Stromal cell of bone marrow (primary cell): Measurements from ENCODE around the gene PROK2.

Experiments
- DNase-seq: peaks from one replicate; pipeline ENCODE4 v3.0.0-alpha.2; 2012; ENCODE audit warnings: low read depth

The PROK2 gene

GRCh38 chr3:71786551-71786950, 1.6 kb upstream of the PROK2 start:
- DNase-seq: no peak

GRCh38 chr3:71786217-71786549, 1.2 kb upstream of the PROK2 start:
- DNase-seq: no peak

GRCh38 chr3:71785532-71786216, 726 bp upstream of the PROK2 start:
- DNase-seq: no peak

- DNase-seq: no peak
These were observed 591 bp downstream of the PROK2 start for GRCh38 chr3:71784201-71784913.

GRCh38 chr3:71783152-71783551, 1.8 kb downstream of the PROK2 start:
- DNase-seq: no peak

- no peak for DNase-seq
These were observed 4.5 kb downstream of the PROK2 start for GRCh38 chr3:71780430-71780829.

- DNase-seq: no peak
These were observed 5.1 kb downstream of the PROK2 start for GRCh38 chr3:71779674-71780377.

- no peak for DNase-seq
These were observed 6.6 kb downstream of the PROK2 start for GRCh38 chr3:71778353-71778752.

- DNase-seq: no peak
These were observed 8.4 kb downstream of the PROK2 start for GRCh38 chr3:71776538-71776937.

- no peak for DNase-seq
These were observed 13.1 kb downstream of the PROK2 start for GRCh38 chr3:71771884-71772283.

GRCh38 chr3:71771126-71771525, 13.8 kb downstream of the PROK2 start:
- DNase-seq: no peak

GRCh38 chr3:71763426-71763825, 21.5 kb downstream of the PROK2 start:
- no peak for DNase-seq

GRCh38 chr3:71760140-71760539, 24.8 kb downstream of the PROK2 start:
- no peak for DNase-seq

GRCh38 chr3:71759401-71759800, 25.5 kb downstream of the PROK2 start:
- no peak for DNase-seq

- no peak for DNase-seq
These were observed 26.9 kb downstream of the PROK2 start for GRCh38 chr3:71758091-71758490.

GRCh38 chr3:71754610-71755253, 30.2 kb downstream of the PROK2 start:
- no peak for DNase-seq

GRCh38 chr3:71753701-71754609, 31.0 kb downstream of the PROK2 start, which contains the start of gene GPR27:
Gene GPR27, plus strand, starts transcription at chr3:71753855. Its CDS starts 195 bp downstream, at chr3:71754050.
- DNase-seq: peak; percentile 8

GRCh38 chr3:71752831-71753700, 31.9 kb downstream of the PROK2 start:
- no peak for DNase-seq

- DNase-seq: no peak
These were observed 33.3 kb downstream of the PROK2 start for GRCh38 chr3:71751602-71752001.

- DNase-seq: no peak
These were observed 40.2 kb downstream of the PROK2 start for GRCh38 chr3:71744738-71745137.

- DNase-seq: no peak
These were observed 42.3 kb downstream of the PROK2 start for GRCh38 chr3:71742621-71743020.
